Activated naive CD8-positive, alpha-beta T cell treated with anti-CD3 and anti-CD28 coated beads, Interleukin-2, amount 50 U/mL, for 24 hours (primary cell): ENCODE measurements around the gene KCNJ15.

ENCODE experiments used
- ATAC-seq: fragments of 150-1000 bp; cut with Tn5 transposase; one replicate; pipeline ENCODE4 v1.10.0; 2021
- DNase-seq: peaks from one replicate; pipeline ENCODE4 v3.0.0; 2021
- H3K27ac Mint-ChIP-seq: one replicate; pipeline ENCODE4 v1.8.0; 2021; ENCODE audit warnings: mild to moderate bottlenecking, mixed read lengths
- H3K27me3 Mint-ChIP-seq: one replicate; pipeline ENCODE4 v1.8.0; 2021; ENCODE audit warnings: mixed read lengths
- H3K36me3 Mint-ChIP-seq: one replicate; pipeline ENCODE4 v1.8.0; 2021; ENCODE audit warnings: low read depth, mixed read lengths
- H3K4me1 Mint-ChIP-seq: one replicate; pipeline ENCODE4 v1.8.0; 2021; ENCODE audit warnings: mixed read lengths
- H3K4me3 Mint-ChIP-seq: one replicate; pipeline ENCODE4 v1.8.0; 2021; ENCODE audit warnings: mild to moderate bottlenecking, moderate library complexity, mixed read lengths
- H3K9me3 Mint-ChIP-seq: one replicate; pipeline ENCODE4 v1.8.0; 2021; ENCODE audit warnings: mixed read lengths

KCNJ15 gene

DNA sequence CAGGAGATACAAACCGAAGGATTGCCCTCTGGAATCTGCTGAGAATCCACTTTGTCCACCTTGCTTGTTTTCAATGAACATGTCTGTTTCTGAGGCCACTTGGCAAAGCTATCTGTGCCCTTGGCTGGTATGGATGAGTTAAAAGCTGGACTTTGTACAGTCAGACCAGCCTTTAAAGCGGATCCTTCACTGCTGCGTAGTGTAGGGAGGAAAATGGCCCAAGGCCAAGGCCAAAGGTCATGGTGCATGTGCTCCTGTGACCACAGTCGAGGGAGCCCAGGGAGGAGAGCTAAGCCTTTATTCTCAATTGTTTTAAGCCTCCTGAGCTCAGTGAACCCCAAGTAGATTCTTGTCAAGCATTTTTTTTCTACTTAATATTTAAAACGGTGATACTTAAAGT lies 37.0 kb downstream of the KCNJ15 start:
- no peak overlapping the region for H3K4me3 Mint-ChIP-seq
- H3K4me1 Mint-ChIP-seq, result peaks cover 11% of the 10 kb centered on the region
- DNase-seq, result no peak
- no peaks in the 10 kb centered on the region for H3K36me3 Mint-ChIP-seq
- H3K27me3 Mint-ChIP-seq, result peaks cover 5% of the 10 kb centered on the region
- H3K27ac Mint-ChIP-seq, result no peak overlapping the region
- H3K9me3 Mint-ChIP-seq, result no peaks in the 10 kb centered on the region
- ATAC-seq, result no peak

GRCh38 chr21:38294609-38295008 lies 37.8 kb downstream of the KCNJ15 start:
- Mint-ChIP-seq H3K4me3 (no peak overlapping the region), H3K27ac (no peak overlapping the region)

DNA sequence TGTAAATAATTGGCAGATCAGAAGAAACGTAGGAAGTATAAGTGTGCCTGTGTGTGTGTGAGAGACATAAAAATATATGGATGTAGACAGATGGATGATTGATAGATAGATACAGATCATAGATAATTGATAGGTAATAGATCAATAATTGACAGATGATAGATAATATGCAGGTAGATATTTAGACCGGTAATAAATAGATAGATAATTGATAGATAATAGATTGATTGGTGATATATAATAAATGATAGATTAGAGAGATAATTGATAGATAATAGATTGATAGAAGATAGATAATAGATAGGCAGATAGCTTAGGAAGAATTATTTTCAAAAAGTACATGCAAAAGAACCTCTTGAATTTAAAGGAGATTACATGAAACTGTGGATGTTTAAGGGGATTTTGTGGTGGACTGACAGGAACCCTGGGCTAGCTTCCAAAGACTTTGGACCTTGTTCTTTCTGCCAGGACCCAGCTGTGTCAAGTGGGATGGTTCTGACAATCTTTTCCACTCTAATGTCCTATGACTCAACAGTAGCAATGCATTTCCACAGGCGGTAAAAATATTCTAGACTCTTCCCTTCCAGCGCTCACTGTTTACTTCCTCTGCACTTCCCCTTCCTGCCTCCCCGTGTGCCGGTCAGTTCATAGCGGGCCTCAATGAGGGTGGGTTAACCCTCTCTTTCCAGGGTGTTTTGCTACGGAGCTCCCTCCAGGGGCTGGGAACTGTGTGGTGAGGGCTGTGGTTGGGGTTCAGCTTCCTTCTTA lies 39.4 kb downstream of the KCNJ15 start:
- Mint-ChIP-seq H3K27ac (no peak overlapping the region), H3K4me1 (peaks cover 19% of the 10 kb centered on the region)
- no peak for DNase-seq

More at GRCh38 chr21:38294609-38295008, 37.8 kb downstream of the KCNJ15 start:
- ATAC-seq (no peak), DNase-seq (no peak)
- peaks cover 7% of the 10 kb centered on the region for H3K27me3 Mint-ChIP-seq
- H3K9me3 Mint-ChIP-seq, result no peaks in the 10 kb centered on the region
- peaks cover 11% of the 10 kb centered on the region for H3K4me1 Mint-ChIP-seq
- no peaks in the 10 kb centered on the region for H3K36me3 Mint-ChIP-seq

DNA sequence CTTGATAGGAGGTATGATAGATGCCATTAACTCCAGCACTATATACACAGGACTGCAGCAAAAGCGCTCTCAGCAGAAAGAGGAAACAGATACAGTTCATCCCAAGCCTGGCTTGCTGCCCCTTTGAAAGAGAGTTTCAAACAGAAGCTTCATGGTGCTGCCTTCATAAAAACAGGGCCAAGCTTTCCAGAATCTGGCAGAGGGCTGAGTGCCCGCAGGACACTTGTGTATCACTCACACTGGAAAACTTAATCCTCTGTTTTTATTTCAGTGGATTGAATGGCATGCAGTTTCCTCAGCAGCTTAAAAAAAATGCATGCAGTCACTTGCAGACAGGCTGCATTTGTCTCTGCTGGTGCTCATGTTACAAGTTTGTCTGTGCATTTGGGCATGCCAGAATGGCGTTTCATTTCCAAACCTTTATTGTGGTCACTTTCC lies 40.4 kb downstream of the KCNJ15 start:
- H3K36me3 Mint-ChIP-seq, result no peaks in the 10 kb centered on the region
- H3K4me3 Mint-ChIP-seq, result no peak overlapping the region
- no peak overlapping the region for H3K27ac Mint-ChIP-seq
- ATAC-seq, result no peak
- DNase-seq, result no peak
- H3K9me3 Mint-ChIP-seq, result no peaks in the 10 kb centered on the region
- H3K4me1 Mint-ChIP-seq, result peaks cover 19% of the 10 kb centered on the region
- peaks cover 7% of the 10 kb centered on the region for H3K27me3 Mint-ChIP-seq

More for the DNA sequence above, 39.4 kb downstream of the KCNJ15 start:
- no peak for ATAC-seq
- Mint-ChIP-seq H3K36me3 (no peaks in the 10 kb centered on the region), H3K27me3 (peaks cover 7% of the 10 kb centered on the region), H3K4me3 (no peak overlapping the region), H3K9me3 (no peaks in the 10 kb centered on the region)

DNA sequence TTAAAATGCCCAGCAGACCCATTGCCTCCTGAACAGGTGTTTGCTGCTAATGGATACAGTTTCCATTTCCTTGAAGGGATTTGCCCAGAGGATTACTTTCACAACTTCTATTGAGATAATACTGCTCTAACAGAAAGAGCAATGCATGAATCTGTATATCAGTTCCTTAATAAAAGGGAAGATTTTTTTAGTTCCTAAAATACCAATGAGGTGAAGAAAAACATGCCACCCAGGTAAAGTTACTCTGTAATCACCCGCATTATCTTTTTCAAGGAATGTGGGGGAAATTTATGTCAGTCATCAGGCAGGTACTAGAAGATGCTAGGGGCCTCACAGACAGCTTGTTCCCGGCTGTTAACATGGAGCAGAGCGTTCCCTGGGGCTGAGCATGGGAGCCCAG lies 41.1 kb downstream of the KCNJ15 start:
- ATAC-seq (no peak), DNase-seq (no peak)
- Mint-ChIP-seq H3K27me3 (peaks cover 7% of the 10 kb centered on the region), H3K9me3 (no peaks in the 10 kb centered on the region), H3K4me3 (no peak overlapping the region), H3K36me3 (no peaks in the 10 kb centered on the region), H3K27ac (no peak overlapping the region), H3K4me1 (peaks cover 19% of the 10 kb centered on the region)

DNA sequence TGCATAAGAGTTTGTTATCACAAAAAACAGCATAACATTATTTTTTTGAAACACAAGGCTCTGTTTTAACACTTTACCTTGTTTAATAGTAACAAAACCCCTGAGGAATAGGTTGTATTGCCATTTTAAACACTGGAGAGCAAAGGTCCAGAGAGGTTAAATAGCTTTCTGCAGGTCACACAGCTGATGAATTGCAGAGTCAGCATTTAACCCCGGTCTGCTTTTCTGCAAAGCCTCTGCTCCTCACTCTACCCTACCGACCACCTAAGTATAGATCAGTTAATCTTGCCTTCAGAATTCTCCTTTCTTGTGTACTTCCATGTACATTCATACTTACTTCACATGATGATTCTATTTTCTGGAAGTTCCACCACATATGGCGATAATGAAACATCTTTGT lies 42.0 kb downstream of the KCNJ15 start:
- no peak overlapping the region for H3K4me3 Mint-ChIP-seq
- no peaks in the 10 kb centered on the region for H3K36me3 Mint-ChIP-seq
- H3K27ac Mint-ChIP-seq, result no peak overlapping the region
- DNase-seq, result no peak
- H3K9me3 Mint-ChIP-seq, result no peaks in the 10 kb centered on the region
- H3K4me1 Mint-ChIP-seq, result peaks cover 18% of the 10 kb centered on the region
- no peak for ATAC-seq
- H3K27me3 Mint-ChIP-seq, result peaks cover 7% of the 10 kb centered on the region

GRCh38 chr21:38299671-38300070 lies 42.9 kb downstream of the KCNJ15 start:
- Mint-ChIP-seq H3K27me3 (peaks cover 7% of the 10 kb centered on the region), H3K36me3 (no peaks in the 10 kb centered on the region), H3K4me1 (peaks cover 17% of the 10 kb centered on the region), H3K4me3 (no peak overlapping the region), H3K9me3 (no peaks in the 10 kb centered on the region), H3K27ac (no peak overlapping the region)
- no peak for ATAC-seq
- no peak for DNase-seq

GRCh38 chr21:38300141-38300578 lies 43.4 kb downstream of the KCNJ15 start:
- DNase-seq (no peak), ATAC-seq (no peak)

GRCh38 chr21:38301321-38302214 lies 44.8 kb downstream of the KCNJ15 start:
- Mint-ChIP-seq H3K4me3 (no peak overlapping the region), H3K4me1 (peaks cover 15% of the 10 kb centered on the region), H3K27ac (no peak overlapping the region), H3K36me3 (no peaks in the 10 kb centered on the region), H3K9me3 (no peaks in the 10 kb centered on the region), H3K27me3 (peaks cover 7% of the 10 kb centered on the region)
- DNase-seq, result no peak
- no peak for ATAC-seq

More at GRCh38 chr21:38300141-38300578, 43.4 kb downstream of the KCNJ15 start:
- no peaks in the 10 kb centered on the region for H3K36me3 Mint-ChIP-seq
- H3K4me1 Mint-ChIP-seq, result peaks cover 17% of the 10 kb centered on the region
- no peak overlapping the region for H3K27ac Mint-ChIP-seq
- no peak overlapping the region for H3K4me3 Mint-ChIP-seq
- H3K9me3 Mint-ChIP-seq, result no peaks in the 10 kb centered on the region
- H3K27me3 Mint-ChIP-seq, result peaks cover 7% of the 10 kb centered on the region

DNA sequence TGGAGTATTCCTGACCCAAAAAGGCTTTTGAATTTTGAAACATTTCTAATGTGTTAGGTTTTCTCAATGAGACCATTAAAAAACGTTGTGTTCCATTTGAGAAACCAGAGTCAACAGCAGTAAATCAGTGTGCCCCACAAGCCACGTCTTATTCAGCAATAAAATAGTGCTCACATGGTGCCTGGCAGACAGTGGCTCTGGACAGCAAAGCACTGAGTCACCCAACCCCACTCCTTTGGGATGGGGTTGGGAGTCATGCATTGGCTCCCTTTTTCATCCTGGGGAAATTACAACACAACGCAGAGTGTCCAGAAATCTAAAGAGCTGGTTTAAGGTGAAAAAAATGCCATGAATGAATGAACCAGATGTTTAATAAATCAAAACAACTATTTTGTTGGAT lies 46.5 kb downstream of the KCNJ15 start:
- no peak overlapping the region for H3K4me3 Mint-ChIP-seq
- peaks cover 14% of the 10 kb centered on the region for H3K4me1 Mint-ChIP-seq
- H3K9me3 Mint-ChIP-seq, result no peaks in the 10 kb centered on the region
- peaks cover 7% of the 10 kb centered on the region for H3K27me3 Mint-ChIP-seq
- H3K27ac Mint-ChIP-seq, result no peak overlapping the region
- DNase-seq, result no peak
- no peaks in the 10 kb centered on the region for H3K36me3 Mint-ChIP-seq
- ATAC-seq, result no peak

GRCh38 chr21:38306433-38307141 lies 49.8 kb downstream of the KCNJ15 start:
- Mint-ChIP-seq H3K9me3 (no peaks in the 10 kb centered on the region), H3K4me3 (no peak overlapping the region), H3K27me3 (no peaks in the 10 kb centered on the region), H3K27ac (no peak overlapping the region), H3K4me1 (peaks cover 5% of the 10 kb centered on the region), H3K36me3 (no peaks in the 10 kb centered on the region)
- DNase-seq (no peak), ATAC-seq (no peak)

DNA sequence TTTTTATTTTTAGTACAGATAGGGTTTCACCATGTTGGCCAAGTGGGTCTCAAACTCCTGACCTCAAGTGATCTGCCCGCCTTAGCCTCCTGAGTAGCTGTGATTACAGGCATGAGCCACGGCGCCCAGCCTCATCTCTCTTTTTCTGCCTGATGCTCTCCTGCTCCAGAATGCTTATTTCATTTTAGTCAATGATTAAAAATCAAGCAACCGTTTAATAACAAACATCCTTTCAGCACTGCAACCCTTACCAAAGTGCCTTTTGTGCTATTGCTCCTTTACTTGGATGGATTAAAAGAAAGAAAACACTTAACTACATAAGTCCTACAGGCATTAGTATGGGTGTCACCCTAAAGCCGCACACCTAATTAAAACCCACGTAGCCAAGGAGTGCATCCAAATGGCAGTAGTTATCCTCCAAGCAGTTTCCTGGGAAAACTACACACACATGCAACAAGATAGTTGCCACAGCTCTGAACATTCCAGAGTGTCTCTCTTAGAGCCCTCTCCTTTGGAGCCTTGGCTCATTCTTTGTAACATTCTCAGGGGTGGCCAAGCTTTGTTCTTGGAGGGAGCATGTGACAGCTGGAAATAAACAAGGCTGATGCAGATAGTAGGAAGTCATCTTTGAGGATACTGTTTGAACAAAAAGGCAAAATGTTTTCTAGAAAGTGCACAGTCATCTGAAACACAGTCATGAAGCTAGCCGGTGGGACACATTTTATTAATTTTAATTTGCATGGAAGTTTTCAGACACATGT lies 51.2 kb downstream of the KCNJ15 start:
- ATAC-seq, result no peak
- H3K27ac Mint-ChIP-seq, result no peak overlapping the region
- no peaks in the 10 kb centered on the region for H3K27me3 Mint-ChIP-seq

DNA sequence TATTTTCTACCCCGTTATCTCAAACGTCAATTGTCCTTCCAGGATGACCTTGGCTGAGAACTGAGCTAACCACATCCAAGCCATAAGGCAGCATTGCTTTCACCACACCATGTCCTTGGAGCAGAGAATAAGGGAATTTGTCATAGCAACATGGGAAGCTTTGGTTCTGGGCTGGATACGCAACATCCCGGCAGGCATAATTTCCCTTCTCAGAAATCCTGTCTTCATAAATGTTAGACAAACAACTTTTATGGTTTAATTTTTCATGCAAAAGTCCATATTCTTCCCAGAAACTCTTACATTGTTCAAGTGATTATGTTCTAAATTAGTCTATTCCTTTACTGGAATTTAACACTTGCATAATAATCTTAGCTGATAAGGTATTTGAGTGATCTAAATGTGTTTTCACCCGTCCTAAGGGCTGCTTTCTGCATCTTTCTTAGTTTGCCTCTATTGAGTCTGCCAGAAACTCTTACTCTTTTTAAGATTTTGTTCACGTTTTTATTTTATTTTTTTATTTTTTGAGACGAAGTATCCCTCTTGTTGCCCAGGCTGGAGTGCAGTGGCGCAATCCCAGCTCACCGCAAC lies 51.8 kb downstream of the KCNJ15 start:
- DNase-seq (no peak), ATAC-seq (no peak)
- H3K4me1 Mint-ChIP-seq, result peaks cover 5% of the 10 kb centered on the region
- H3K36me3 Mint-ChIP-seq, result no peaks in the 10 kb centered on the region
- H3K4me3 Mint-ChIP-seq, result no peak overlapping the region
- H3K27me3 Mint-ChIP-seq, result no peaks in the 10 kb centered on the region
- H3K9me3 Mint-ChIP-seq, result no peaks in the 10 kb centered on the region
- no peak overlapping the region for H3K27ac Mint-ChIP-seq

More for the DNA sequence above, 51.2 kb downstream of the KCNJ15 start:
- Mint-ChIP-seq H3K9me3 (no peaks in the 10 kb centered on the region), H3K4me3 (no peak overlapping the region), H3K36me3 (no peaks in the 10 kb centered on the region), H3K4me1 (peaks cover 5% of the 10 kb centered on the region)
- no peak for DNase-seq
